Measurements from ENCODE around the gene FOSB.

DNA sequence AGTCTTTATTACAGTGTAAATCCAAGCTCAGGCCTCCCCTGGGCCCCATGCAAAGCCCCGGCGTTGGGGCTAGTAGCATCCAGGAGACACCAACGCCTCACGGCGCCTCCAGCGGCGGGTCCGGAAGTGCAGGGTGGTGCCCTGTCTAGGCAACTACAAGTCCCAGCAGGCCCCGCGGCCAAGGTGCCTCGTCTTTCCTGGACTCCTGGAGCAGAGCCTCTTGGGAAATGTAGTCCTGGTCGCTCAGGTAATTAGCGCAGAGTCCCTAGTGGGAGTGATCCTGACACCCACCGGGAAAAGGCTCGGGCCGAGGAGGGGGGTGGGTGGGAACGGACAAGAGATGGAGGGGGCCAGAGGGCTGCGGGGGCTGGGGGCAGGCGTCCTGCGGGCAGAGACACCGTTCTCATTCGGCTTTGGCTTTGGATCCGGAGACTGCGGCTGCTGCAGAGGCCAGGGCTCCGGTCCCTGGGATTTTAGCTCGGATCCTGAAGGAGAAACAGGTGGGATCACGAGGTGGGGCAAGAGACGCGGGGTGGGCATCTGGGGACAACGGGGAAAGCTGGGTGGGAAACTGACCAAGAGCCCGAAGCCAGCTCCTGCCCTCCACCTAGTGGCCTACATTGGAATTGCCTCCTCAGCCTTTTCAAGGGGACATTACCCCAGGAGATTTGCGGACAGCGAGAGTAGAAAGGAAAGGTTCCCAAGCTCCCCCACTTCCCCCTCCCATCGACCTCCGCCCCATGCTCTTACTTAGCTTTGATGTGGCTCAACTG is 17.7 kb downstream of the FOSB start:
- TF ChIP-seq, protein P1, sequence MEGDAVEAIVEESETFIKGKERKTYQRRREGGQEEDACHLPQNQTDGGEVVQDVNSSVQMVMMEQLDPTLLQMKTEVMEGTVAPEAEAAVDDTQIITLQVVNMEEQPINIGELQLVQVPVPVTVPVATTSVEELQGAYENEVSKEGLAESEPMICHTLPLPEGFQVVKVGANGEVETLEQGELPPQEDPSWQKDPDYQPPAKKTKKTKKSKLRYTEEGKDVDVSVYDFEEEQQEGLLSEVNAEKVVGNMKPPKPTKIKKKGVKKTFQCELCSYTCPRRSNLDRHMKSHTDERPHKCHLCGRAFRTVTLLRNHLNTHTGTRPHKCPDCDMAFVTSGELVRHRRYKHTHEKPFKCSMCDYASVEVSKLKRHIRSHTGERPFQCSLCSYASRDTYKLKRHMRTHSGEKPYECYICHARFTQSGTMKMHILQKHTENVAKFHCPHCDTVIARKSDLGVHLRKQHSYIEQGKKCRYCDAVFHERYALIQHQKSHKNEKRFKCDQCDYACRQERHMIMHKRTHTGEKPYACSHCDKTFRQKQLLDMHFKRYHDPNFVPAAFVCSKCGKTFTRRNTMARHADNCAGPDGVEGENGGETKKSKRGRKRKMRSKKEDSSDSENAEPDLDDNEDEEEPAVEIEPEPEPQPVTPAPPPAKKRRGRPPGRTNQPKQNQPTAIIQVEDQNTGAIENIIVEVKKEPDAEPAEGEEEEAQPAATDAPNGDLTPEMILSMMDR (IDR thresholded peaks at IDR 0.05; ENCODE audit: poor library complexity, severe bottlenecking): peak; percentile 72
- TF ChIP-seq POLR2AphosphoS5 (IDR thresholded peaks at IDR 0.05) (no peak), EZH2 (IDR thresholded peaks at IDR 0.05; ENCODE audit: borderline replicate concordance, insufficient read depth, low read length, poor library complexity, severe bottlenecking) (no peak), RAD21 (conservative IDR thresholded peaks at IDR 0.05) (peak; percentile 34)
- TF ChIP-seq, protein P2, sequence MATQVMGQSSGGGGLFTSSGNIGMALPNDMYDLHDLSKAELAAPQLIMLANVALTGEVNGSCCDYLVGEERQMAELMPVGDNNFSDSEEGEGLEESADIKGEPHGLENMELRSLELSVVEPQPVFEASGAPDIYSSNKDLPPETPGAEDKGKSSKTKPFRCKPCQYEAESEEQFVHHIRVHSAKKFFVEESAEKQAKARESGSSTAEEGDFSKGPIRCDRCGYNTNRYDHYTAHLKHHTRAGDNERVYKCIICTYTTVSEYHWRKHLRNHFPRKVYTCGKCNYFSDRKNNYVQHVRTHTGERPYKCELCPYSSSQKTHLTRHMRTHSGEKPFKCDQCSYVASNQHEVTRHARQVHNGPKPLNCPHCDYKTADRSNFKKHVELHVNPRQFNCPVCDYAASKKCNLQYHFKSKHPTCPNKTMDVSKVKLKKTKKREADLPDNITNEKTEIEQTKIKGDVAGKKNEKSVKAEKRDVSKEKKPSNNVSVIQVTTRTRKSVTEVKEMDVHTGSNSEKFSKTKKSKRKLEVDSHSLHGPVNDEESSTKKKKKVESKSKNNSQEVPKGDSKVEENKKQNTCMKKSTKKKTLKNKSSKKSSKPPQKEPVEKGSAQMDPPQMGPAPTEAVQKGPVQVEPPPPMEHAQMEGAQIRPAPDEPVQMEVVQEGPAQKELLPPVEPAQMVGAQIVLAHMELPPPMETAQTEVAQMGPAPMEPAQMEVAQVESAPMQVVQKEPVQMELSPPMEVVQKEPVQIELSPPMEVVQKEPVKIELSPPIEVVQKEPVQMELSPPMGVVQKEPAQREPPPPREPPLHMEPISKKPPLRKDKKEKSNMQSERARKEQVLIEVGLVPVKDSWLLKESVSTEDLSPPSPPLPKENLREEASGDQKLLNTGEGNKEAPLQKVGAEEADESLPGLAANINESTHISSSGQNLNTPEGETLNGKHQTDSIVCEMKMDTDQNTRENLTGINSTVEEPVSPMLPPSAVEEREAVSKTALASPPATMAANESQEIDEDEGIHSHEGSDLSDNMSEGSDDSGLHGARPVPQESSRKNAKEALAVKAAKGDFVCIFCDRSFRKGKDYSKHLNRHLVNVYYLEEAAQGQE (IDR thresholded peaks at IDR 0.05; ENCODE audit: borderline replicate concordance): no peak
